Liver (tissue), 3 donors: ENCODE measurements around the gene EPM2A.

ENCODE experiments used
- CTCF ChIP-seq: fragments of 150-350 bp; IDR thresholded peaks from 2 replicates; pipeline ENCODE4 v1.5.1; 2017; ENCODE audit warnings: improper control_type of control experiment, low read depth, low read length; ENCODE audit not compliant: missing input control
- FOXA2 ChIP-seq: IDR thresholded peaks from 2 replicates; pipeline ENCODE4 v1.6.1; 2016; ENCODE audit warnings: antibody characterized with exemption
- GABPA ChIP-seq, 2 donors: IDR thresholded peaks in 1 of 2; conservative IDR thresholded peaks in 1 of 2; 2 replicates each; pipeline ENCODE4 v1.6.1; 2016; ENCODE audit warnings: antibody characterized with exemption in 2 of 2, mild to moderate bottlenecking in 1 of 2, moderate library complexity in 1 of 2
- HNF4A ChIP-seq, 2 donors: conservative IDR thresholded peaks; 2 replicates each; pipeline ENCODE4 v1.6.1; 2016; ENCODE audit warnings: antibody characterized with exemption in 2 of 2, mild to moderate bottlenecking in 2 of 2
- RAD21 ChIP-seq, 2 donors: IDR thresholded peaks; 2 replicates each; pipeline ENCODE4 v1.6.1; 2016; ENCODE audit warnings: antibody characterized with exemption in 2 of 2, mild to moderate bottlenecking in 2 of 2
- REST ChIP-seq: IDR thresholded peaks from 2 replicates; pipeline ENCODE4 v1.6.1; 2016; ENCODE audit warnings: antibody characterized with exemption, mild to moderate bottlenecking
- RXRA ChIP-seq, 2 donors: IDR thresholded peaks; 2 replicates each; pipeline ENCODE4 v1.6.1; 2017 to 2018; ENCODE audit warnings: antibody characterized with exemption in 2 of 2, mild to moderate bottlenecking in 1 of 2
- TAF1 ChIP-seq: conservative IDR thresholded peaks from 2 replicates; pipeline ENCODE4 v1.6.1; 2016; ENCODE audit warnings: antibody characterized with exemption, mild to moderate bottlenecking
- YY1 ChIP-seq: IDR thresholded peaks from 2 replicates; pipeline ENCODE4 v1.6.1; 2016; ENCODE audit warnings: antibody characterized with exemption, mild to moderate bottlenecking
- donor health status: healthy.
- donor health status: healthy.

- TF ChIP-seq CTCF (no peak), TAF1 (no peak), RXRA (IDR thresholded peaks at IDR 0.05) (no peak), FOXA2 (no peak), HNF4A (conservative IDR thresholded peaks at IDR 0.05) (no peak), YY1 (no peak), GABPA (IDR thresholded peaks at IDR 0.05 in 1 of 2, conservative IDR thresholded peaks at IDR 0.05 in 1 of 2) (no peak), RAD21 (IDR thresholded peaks at IDR 0.05) (no peak), REST (no peak)
Observed at GRCh38 chr6:145755682-145756081, 20.4 kb upstream of the EPM2A start.
